ENCODE results near the gene MED7. TPM values are rescaled to one million over a fixed set of nuclear protein-coding genes. Genes with fewer than 3 reads are reported as not detected.

The MED7 gene
- total RNA-seq, 1 experiment from 2014 or later, result 8.7 TPM

- CTCF ChIA-PET, result no interaction called here
- H3K4me3 ChIP-seq (ENCODE audit: low read depth, low read length, poor library complexity, severe bottlenecking), result no peak within 1 kb of the TSS
- no peaks in the 10 kb centered on the region for H3K4me1 ChIP-seq (ENCODE audit: insufficient read depth, low read length, poor library complexity, severe bottlenecking)
- no peak within 1 kb of the TSS for H3K27ac ChIP-seq (ENCODE audit: low read depth, low read length, poor library complexity, severe bottlenecking)
- TF ChIP-seq, protein P1, sequence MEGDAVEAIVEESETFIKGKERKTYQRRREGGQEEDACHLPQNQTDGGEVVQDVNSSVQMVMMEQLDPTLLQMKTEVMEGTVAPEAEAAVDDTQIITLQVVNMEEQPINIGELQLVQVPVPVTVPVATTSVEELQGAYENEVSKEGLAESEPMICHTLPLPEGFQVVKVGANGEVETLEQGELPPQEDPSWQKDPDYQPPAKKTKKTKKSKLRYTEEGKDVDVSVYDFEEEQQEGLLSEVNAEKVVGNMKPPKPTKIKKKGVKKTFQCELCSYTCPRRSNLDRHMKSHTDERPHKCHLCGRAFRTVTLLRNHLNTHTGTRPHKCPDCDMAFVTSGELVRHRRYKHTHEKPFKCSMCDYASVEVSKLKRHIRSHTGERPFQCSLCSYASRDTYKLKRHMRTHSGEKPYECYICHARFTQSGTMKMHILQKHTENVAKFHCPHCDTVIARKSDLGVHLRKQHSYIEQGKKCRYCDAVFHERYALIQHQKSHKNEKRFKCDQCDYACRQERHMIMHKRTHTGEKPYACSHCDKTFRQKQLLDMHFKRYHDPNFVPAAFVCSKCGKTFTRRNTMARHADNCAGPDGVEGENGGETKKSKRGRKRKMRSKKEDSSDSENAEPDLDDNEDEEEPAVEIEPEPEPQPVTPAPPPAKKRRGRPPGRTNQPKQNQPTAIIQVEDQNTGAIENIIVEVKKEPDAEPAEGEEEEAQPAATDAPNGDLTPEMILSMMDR (conservative IDR thresholded peaks at IDR 0.05; ENCODE audit: low read depth, low read length), result no peak
- TF ChIP-seq EZH2 (IDR thresholded peaks at IDR 0.05; ENCODE audit: borderline replicate concordance, low read depth, low read length, poor library complexity, severe bottlenecking), result no peak
- H3K9me3 ChIP-seq (ENCODE audit: low read depth, low read length, poor library complexity, severe bottlenecking), result no peaks in the 10 kb centered on the region
- POLR2A ChIA-PET (ENCODE audit: low non-redundant PET), result no interaction called here
- BruUV-seq (replicated peaks), result no TSS peak
- intact Hi-C loops (cut with micrococcal nuclease; ENCODE audit: unreplicated experiment), result no loop called here
- peaks cover 7% of the 10 kb centered on the region for H3K27me3 ChIP-seq (replicated peaks; ENCODE audit: insufficient read depth, low read depth, low read length, poor library complexity)
- H3K36me3 ChIP-seq (ENCODE audit: insufficient read depth, low read length, poor library complexity, severe bottlenecking), result no peaks in the 10 kb centered on the region
- DNase-seq (ENCODE audit: low spot score), result no peak
These were observed 23.8 kb upstream of the MED7 start, which contains the start of gene GARIN3 for GRCh38 chr5:157166214-157167213. GARIN3 (minus strand) TSS chr5:157166264; CDS start chr5:157166168, 96 bp downstream.

DNA sequence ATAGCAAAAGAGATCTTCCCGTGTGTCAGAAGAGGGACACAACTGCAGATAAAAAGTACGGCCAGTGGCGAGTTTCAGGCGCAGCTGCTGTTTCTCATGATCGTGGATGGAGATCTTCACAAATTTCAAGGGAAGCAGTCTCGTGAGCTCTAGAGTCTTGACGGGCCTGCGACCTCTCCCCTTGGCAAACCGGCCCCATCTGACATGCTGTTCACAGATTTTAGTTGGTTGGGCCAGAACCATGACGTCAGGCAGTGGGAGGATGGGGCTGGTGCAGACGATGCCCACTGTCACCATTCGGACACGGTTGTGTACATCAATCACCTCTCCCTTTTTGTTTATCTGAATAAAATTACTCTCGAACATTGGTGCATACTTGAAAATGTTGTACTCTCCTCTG, 23.0 kb upstream of the MED7 start:
- no peak for DNase-seq (ENCODE audit: low spot score)
- POLR2A ChIA-PET (ENCODE audit: low non-redundant PET), result no interaction called here
- Histone ChIP-seq H3K27me3 (replicated peaks; ENCODE audit: insufficient read depth, low read depth, low read length, poor library complexity) (peaks cover 7% of the 10 kb centered on the region), H3K36me3 (ENCODE audit: insufficient read depth, low read length, poor library complexity, severe bottlenecking) (no peaks in the 10 kb centered on the region), H3K4me1 (ENCODE audit: insufficient read depth, low read length, poor library complexity, severe bottlenecking) (no peaks in the 10 kb centered on the region), H3K27ac (ENCODE audit: low read depth, low read length, poor library complexity, severe bottlenecking) (no peak overlapping the region), H3K4me3 (ENCODE audit: low read depth, low read length, poor library complexity, severe bottlenecking) (no peak overlapping the region), H3K9me3 (ENCODE audit: low read depth, low read length, poor library complexity, severe bottlenecking) (no peaks in the 10 kb centered on the region)
- BruUV-seq (replicated peaks), result no TSS peak
- intact Hi-C loops (cut with micrococcal nuclease; ENCODE audit: unreplicated experiment), result no loop called here
- TF ChIP-seq, protein P1 (conservative IDR thresholded peaks at IDR 0.05; ENCODE audit: low read depth, low read length), result no peak
- no peak for TF ChIP-seq EZH2 (IDR thresholded peaks at IDR 0.05; ENCODE audit: borderline replicate concordance, low read depth, low read length, poor library complexity, severe bottlenecking)
- CTCF ChIA-PET, result no interaction called here

DNA sequence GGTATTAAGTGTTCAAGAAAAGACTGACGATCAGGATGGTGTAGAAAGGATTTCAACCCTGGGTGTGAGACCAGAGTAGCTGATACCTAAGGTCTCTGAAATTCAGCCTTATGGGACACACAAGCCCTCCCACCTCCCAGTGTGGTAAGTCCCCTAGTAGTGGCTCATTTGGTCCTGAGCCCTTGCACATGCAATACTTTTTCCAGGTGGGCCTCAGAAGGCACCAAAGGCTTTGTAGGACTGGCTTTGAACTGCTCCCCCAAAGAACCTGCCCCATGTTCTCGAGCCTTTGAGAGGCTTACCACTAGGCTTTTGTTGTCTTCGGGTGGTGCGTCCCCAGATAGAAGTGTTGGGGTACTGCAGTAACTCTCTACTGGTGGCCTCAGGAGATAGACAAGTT, 22.6 kb upstream of the MED7 start:
- no TSS peak for BruUV-seq (replicated peaks)
- Histone ChIP-seq H3K27me3 (replicated peaks; ENCODE audit: insufficient read depth, low read depth, low read length, poor library complexity) (peaks cover 7% of the 10 kb centered on the region), H3K4me3 (ENCODE audit: low read depth, low read length, poor library complexity, severe bottlenecking) (no peak overlapping the region), H3K27ac (ENCODE audit: low read depth, low read length, poor library complexity, severe bottlenecking) (no peak overlapping the region), H3K9me3 (ENCODE audit: low read depth, low read length, poor library complexity, severe bottlenecking) (no peaks in the 10 kb centered on the region), H3K36me3 (ENCODE audit: insufficient read depth, low read length, poor library complexity, severe bottlenecking) (no peaks in the 10 kb centered on the region), H3K4me1 (ENCODE audit: insufficient read depth, low read length, poor library complexity, severe bottlenecking) (no peaks in the 10 kb centered on the region)
- POLR2A ChIA-PET (ENCODE audit: low non-redundant PET), result no interaction called here
- DNase-seq (ENCODE audit: low spot score), result no peak
- intact Hi-C loops (cut with micrococcal nuclease; ENCODE audit: unreplicated experiment), result no loop called here
- CTCF ChIA-PET, result no interaction called here
- no peak for TF ChIP-seq EZH2 (IDR thresholded peaks at IDR 0.05; ENCODE audit: borderline replicate concordance, low read depth, low read length, poor library complexity, severe bottlenecking)
- TF ChIP-seq, protein P1 (conservative IDR thresholded peaks at IDR 0.05; ENCODE audit: low read depth, low read length), result no peak

Measured in A673 (cell line).